Activated CD8-positive, alpha-beta T cell treated with anti-CD3 and anti-CD28 coated beads for 36 hours (primary cell): ENCODE data around the gene SV2C. TPM values are rescaled to one million over a fixed set of nuclear protein-coding genes. Genes with fewer than 3 reads are reported as not detected.

Experiments
- ATAC-seq: fragments of 200-7000 bp; cut with Tn5 transposase; one replicate; pipeline ENCODE4 v1.10.0; 2021; ENCODE audit warnings: mild to moderate bottlenecking, moderate library complexity
- CTCF ChIA-PET: fragments of 350-600 bp; sonication (Branson Sonifier 250); formaldehyde crosslinking; loops from one replicate; lab custom pipeline; 2021; ENCODE audit warnings: antibody characterized with exemption; lab: Charles Lee
- POLR2A ChIA-PET: fragments of 350-600 bp; sonication (Branson Sonifier 250); formaldehyde crosslinking; loops from one replicate; lab custom pipeline; 2021; ENCODE audit warnings: antibody characterized with exemption; lab: Charles Lee
- DNase-seq: peaks from one replicate; pipeline ENCODE4 v3.0.0-alpha.2; 2020
- H3K27ac Mint-ChIP-seq: one replicate; pipeline ENCODE4 v1.8.0; 2021; ENCODE audit warnings: mild to moderate bottlenecking, mixed read lengths
- H3K27me3 Mint-ChIP-seq: one replicate; pipeline ENCODE4 v1.8.0; 2021; ENCODE audit warnings: mixed read lengths
- H3K36me3 Mint-ChIP-seq: one replicate; pipeline ENCODE4 v1.8.0; 2021; ENCODE audit warnings: low read depth, mixed read lengths
- H3K4me1 Mint-ChIP-seq: one replicate; pipeline ENCODE4 v1.8.0; 2021; ENCODE audit warnings: low read depth, mixed read lengths
- H3K4me3 Mint-ChIP-seq: one replicate; pipeline ENCODE4 v1.8.0; 2021; ENCODE audit warnings: mild to moderate bottlenecking, moderate library complexity, mixed read lengths
- H3K9me3 Mint-ChIP-seq: one replicate; pipeline ENCODE4 v1.8.0; 2021; ENCODE audit warnings: mixed read lengths
- CTCF ChIP-seq: fragments of 200-600 bp; IDR thresholded peaks from one replicate; pipeline ENCODE4 v1.8.0; 2022; ENCODE audit warnings: antibody characterized with exemption, mild to moderate bottlenecking
- intact Hi-C: fragments of 100-400 bp; cut with micrococcal nuclease; formaldehyde crosslinking; loops from one replicate; pipeline ENCODE4 v1.10.0; 2022
- total RNA-seq, 2 experiments: library from RNA; stranded (reverse); gene quantifications; one replicate each; pipeline ENCODE4 v1.2.3, GENCODE V29; 2021

Gene SV2C
- total RNA-seq, 2 experiments from 2014 or later = 0.07 TPM; not detected in 1

DNA sequence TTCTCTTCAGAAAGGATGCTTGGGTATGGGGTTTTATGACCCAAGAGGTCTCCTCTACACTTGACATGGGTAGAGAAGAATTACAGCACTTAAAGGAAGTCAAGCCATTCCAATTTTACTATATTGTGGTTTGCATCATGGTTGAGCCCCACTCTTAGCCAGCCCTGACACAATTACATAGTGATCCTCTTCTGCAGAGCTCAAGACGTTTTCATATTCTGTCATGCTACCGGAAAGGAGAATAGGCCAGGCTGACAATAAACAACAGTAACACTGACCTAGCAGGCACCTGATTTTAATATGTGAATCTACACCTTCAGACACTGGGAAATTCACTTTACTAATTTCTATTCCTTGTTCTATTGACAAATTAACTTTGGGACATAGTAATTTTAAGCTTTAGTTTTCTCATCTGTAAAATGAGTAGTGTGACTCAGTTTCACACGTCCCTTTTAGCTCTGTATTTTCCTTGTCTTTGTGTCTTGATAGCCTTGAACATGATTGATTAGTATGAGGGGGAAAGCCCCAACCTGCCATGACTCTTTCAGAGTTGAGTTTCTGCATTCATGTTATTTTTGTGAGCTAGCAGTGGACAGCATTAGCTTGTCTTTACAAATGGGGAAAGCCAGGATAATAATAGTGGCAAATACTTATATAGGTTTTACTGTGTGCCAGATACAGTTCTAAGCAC lies 83.8 kb downstream of the SV2C start:
- ChIA-PET POLR2A (interaction anchor here (1.2 kb wide), 1 partner anchor 14 kb away, joined by 4 read pairs; no protein-coding TSS in a partner anchor), CTCF (interaction anchor here (1.9 to 4.7 kb wide), 3 partner anchors 8 to 92 kb away, joined by 5 to 57 read pairs (median 7); no protein-coding TSS in a partner anchor)
- Mint-ChIP-seq H3K36me3 (no peaks in the 10 kb centered on the region), H3K27me3 (peaks cover 5% of the 10 kb centered on the region), H3K4me1 (peaks cover 2% of the 10 kb centered on the region), H3K27ac (no peak overlapping the region), H3K9me3 (no peaks in the 10 kb centered on the region), H3K4me3 (no peak overlapping the region)
- DNase-seq (no peak), ATAC-seq (peak; percentile 39)
- intact Hi-C loops = no loop called here
- no peak for TF ChIP-seq CTCF

- ATAC-seq = no peak
- CTCF ChIA-PET = no interaction called here
Observed at GRCh38 chr5:76169146-76169905, 86.1 kb downstream of the SV2C start.

GRCh38 chr5:76174101-76174500 lies 90.9 kb downstream of the SV2C start:
- no peak for ATAC-seq
- intact Hi-C loops = no loop called here
- peaks cover 19% of the 10 kb centered on the region for H3K4me1 Mint-ChIP-seq

More at GRCh38 chr5:76169146-76169905, 86.1 kb downstream of the SV2C start:
- intact Hi-C loops = no loop called here
- Mint-ChIP-seq H3K27ac (no peak overlapping the region), H3K9me3 (no peaks in the 10 kb centered on the region), H3K4me1 (peaks cover 2% of the 10 kb centered on the region), H3K4me3 (no peak overlapping the region), H3K27me3 (peaks cover 5% of the 10 kb centered on the region), H3K36me3 (no peaks in the 10 kb centered on the region)
- POLR2A ChIA-PET = no interaction called here
- TF ChIP-seq CTCF = no peak
- DNase-seq = no peak

GRCh38 chr5:76175051-76175666 lies 92.0 kb downstream of the SV2C start:
- ChIA-PET POLR2A (interaction anchor here (0.5 to 0.7 kb wide), 3 partner anchors 9 to 451 kb away, joined by 3 read pairs; no protein-coding TSS in a partner anchor), CTCF (interaction anchor here (0.6 to 3.2 kb wide), 56 partner anchors 9 to 588 kb away, joined by 3 to 57 read pairs (median 4); no protein-coding TSS in a partner anchor)
- peaks cover 19% of the 10 kb centered on the region for H3K4me1 Mint-ChIP-seq
- no peak overlapping the region for H3K4me3 Mint-ChIP-seq
- H3K27me3 Mint-ChIP-seq = no peaks in the 10 kb centered on the region
- ATAC-seq (peak; percentile 55), DNase-seq (peak; percentile 73)
- TF ChIP-seq CTCF = peak; percentile 96
- H3K27ac Mint-ChIP-seq = no peak overlapping the region
- intact Hi-C loops = no loop called here
- no peaks in the 10 kb centered on the region for H3K36me3 Mint-ChIP-seq
- H3K9me3 Mint-ChIP-seq = no peaks in the 10 kb centered on the region

More at GRCh38 chr5:76174101-76174500, 90.9 kb downstream of the SV2C start:
- POLR2A ChIA-PET = no interaction called here
- no peak overlapping the region for H3K27ac Mint-ChIP-seq
- no peaks in the 10 kb centered on the region for H3K9me3 Mint-ChIP-seq
- CTCF ChIA-PET = interaction anchor here (1.0 to 3.2 kb wide), 14 partner anchors 9 to 473 kb away, joined by 3 to 57 read pairs (median 6); no protein-coding TSS in a partner anchor
- no peaks in the 10 kb centered on the region for H3K27me3 Mint-ChIP-seq
- TF ChIP-seq CTCF = no peak
- H3K4me3 Mint-ChIP-seq = no peak overlapping the region
- no peaks in the 10 kb centered on the region for H3K36me3 Mint-ChIP-seq
- no peak for DNase-seq
